G401 (cell line): ENCODE results near the gene KRIT1. TPM values are rescaled to one million over a fixed set of nuclear protein-coding genes. Genes with fewer than 3 reads are reported as not detected.
A peak's percentile ranks its signal among the peaks of the same experiment; 100 is the strongest.
"Not testable (repeated sequence)": the region's sequence is repeated elsewhere in the genome, so short reads cannot be mapped to it uniquely, and the experiment has no call there.

Experiments used
- DNase-seq: peaks from one replicate; pipeline ENCODE4 v3.0.0-alpha.2; 2015; ENCODE audit warnings: low spot score
- in situ Hi-C: cut with HindIII; loops from 2 replicates; pipeline ENCODE4 v1.10.0; 2016; ENCODE audit warnings: low sequenced_read_pairs, mixed read lengths
- total RNA-seq: library from RNA; depleted of rRNA; stranded (reverse); fragments of >200 nt; shearing (Covaris generic); gene quantifications from 2 replicates; pipeline ENCODE4 v1.2.3, GENCODE V29; 2014

Gene KRIT1
- total RNA-seq, 1 experiment from 2014 or later, result 39.7 TPM

DNA sequence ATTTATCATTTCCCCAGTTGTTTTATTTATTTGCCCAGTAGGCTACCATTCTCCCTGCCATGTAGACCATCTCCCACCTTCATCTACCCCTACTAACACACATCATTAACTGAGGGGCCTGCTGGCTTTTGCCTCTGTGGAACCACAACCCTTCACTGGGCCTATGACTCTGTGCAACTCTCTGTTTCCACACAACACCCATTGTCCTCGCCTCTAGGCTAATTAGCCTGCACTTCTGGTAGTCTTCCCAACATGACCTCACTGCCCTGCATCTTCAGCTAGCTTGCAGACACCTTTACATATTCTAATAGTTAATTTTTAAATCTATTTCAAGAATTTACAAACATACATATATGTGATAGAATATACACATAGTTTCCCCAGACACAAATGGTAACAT is 7.5 kb upstream of the KRIT1 start:
- no peak for DNase-seq
- in situ Hi-C loops, result no loop called here

DNA sequence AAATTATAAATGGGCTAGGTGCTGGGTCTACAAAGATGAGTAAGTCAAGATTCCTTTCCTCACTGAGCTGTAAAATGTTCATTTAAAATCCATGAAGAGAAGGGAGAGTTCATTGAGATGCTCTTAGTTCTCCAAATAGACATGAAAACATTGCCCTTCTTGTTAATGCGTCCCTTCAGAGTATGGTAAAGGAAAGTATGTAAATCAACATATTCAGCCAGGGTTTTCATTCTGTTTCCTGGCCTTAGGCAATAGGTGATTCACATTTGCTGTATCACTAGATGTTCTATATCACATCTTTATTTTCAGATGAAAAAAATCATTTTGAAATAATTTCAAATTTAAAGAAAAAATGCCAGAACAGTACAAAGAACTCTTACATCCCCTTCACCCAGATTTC is 5.5 kb upstream of the KRIT1 start:
- DNase-seq, result no peak
- in situ Hi-C loops, result no loop called here

DNA sequence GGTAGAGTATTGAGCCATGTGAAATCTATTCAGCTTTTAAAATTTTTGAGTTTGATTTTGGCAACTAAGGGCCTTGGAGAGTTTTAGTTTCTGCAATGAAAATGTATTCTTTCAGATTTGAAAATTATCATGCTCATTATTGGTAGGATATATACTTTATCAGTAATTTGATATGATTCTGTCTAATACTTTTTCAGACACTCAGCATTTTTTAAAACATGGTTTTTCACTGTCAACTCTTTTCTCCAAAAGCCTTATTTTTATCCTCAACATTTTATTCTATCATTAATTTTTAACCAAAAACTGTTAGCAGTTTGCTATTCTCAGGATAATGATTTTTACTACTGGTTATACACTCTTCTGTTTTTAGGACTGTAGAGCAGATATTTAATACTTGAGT is 4.9 kb upstream of the KRIT1 start:
- in situ Hi-C loops, result no loop called here
- no peak for DNase-seq

DNA sequence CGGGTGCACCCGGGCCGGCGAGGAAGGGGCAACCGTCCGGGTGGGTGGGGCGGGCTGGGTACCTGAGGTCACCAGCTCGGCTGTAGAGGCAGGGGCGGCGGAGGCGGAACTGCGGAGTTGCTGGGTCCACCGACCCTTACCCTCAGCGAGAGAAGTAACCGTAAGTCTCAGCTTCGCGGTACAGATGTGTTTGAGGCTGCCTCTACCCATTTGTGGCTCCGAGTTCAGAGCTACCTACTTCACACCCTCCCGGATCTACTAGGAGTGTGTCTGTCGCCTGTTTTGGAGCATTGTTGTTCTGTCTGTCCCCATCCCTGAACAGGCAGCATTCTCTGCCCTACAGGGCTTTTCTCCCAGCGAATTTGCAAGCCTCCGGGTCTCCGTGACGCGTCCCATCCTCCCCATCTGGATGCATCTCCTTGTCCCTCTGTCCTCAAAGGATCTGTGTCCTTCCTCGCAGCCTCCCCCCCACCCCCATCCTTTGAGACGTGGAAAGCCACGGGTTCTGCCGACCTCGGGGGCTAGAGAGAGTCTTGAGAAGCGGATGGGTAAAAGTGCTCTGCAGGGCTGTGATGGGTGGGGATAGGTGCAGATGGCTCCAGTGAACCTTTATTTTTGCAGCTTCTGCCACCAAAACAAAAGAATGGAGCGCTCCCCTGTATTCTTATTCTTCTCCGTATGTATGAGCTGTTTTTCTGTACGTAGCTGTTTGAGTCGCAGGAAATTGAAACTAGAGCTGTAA is 817 bp upstream of the KRIT1 start:
- peak; percentile 39 for DNase-seq
- in situ Hi-C loops, result no loop called here

DNA sequence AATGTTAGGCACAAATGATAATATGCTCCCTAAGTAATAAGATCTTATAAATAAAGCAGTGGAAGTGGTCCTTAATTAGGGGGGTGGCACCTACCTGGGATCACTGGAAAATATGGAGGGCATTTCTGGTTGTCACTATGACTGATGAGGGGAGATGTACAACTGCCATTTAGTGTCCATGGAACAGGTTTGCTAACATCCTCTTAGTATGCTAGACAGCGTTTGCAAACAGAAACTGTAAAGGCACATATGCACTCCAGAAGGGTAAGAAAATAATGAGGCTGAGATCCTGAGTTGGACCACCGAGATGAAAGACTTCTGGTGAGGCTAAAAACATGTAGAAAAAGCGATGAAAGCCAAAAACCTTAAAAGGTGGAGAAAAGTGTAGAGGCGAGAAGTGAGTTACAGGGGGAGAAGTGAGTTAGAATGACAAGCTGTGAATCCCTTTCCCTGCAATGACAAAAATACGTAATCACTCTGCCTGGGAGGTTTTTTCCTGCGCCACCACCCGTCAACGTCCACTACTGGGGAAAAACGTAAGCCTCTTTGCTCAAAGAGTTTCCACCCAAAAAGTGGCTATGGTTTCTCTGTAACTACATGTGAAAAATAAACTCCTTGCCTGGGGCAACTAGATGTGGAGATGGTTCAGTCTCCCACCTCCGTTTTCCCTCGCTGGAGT is 767 bp downstream of the KRIT1 start:
- in situ Hi-C loops, result no loop called here
- DNase-seq, result no peak

DNA sequence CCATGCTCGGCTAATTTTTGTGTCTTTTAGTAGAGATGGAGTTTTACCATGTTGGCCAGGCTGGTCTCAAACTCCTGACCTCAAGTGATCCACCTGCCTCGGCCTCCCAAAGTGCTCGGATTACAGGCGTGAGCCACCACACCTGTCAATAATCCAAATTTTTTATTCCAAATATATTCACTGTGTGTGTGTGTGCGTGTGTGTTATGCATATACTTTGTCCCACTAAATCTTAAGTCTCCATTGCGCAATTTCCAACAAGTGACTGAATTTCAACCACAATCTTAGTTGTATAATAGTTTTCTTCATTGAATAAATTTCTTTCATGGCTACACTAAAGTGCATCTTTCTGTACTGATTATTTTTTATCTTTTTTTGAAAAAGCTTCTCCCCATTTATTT is 2.7 kb downstream of the KRIT1 start:
- in situ Hi-C loops, result no loop called here
- no peak for DNase-seq

DNA sequence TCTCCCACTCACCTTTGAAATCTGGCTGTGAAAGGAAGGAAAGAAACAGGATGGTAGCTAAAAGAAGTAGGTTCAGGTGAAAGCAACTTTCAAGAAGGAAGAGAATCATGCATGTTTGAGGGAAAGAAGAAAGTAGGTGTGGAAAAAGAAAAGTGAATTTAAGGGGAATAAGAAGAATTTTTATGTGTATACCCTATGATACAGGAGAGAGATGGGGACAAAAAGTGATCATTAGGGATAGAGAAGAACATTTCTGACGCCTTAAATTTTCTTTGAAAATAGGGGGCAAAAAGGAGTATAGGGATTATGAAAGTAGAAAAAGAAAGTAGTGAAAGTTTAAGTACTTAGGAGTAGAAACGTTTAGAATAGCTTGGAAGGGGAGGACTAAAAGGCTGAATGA is 15.2 kb downstream of the KRIT1 start:
- in situ Hi-C loops, result no loop called here
- no peak for DNase-seq

DNA sequence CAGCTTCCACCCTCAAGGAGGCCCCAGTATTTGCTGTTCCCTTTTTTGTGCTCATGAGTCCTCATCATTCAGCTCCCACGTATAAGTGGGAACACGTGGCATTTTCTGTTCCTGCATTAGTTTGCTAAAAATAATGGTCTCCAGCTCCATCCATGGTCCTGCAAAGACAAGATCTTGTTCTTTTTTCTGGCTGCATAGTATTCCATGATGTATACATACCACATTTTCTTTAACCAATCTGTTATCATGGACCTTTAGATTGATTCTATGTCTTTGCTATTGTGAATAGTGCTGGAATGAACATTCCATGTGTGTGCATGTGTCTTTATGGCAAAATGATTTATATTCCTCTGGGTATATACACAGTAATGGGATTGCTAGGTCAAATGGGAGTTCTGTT is 17.0 kb downstream of the KRIT1 start:
- DNase-seq, result no peak
- in situ Hi-C loops, result no loop called here

DNA sequence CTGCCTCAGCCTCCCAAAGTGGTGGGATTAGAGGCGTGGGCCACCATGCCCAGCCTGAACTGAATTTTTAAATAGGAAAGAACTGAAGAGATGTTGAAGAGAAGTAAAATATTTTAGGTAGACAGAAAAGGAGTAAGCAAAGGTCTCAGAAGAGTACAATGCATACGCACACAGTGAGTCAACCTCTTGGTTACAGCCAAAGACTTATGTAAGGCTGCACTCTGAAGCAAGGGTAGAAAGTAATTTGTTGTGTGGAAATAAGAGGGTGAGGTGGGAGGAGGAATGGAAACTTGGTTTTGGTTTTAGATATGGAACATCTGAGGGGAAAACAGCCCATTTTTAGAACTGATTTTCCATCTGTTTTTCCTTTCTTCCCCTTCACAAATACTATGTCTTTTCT is 17.6 kb downstream of the KRIT1 start:
- in situ Hi-C loops, result no loop called here
- DNase-seq, result no peak

DNA sequence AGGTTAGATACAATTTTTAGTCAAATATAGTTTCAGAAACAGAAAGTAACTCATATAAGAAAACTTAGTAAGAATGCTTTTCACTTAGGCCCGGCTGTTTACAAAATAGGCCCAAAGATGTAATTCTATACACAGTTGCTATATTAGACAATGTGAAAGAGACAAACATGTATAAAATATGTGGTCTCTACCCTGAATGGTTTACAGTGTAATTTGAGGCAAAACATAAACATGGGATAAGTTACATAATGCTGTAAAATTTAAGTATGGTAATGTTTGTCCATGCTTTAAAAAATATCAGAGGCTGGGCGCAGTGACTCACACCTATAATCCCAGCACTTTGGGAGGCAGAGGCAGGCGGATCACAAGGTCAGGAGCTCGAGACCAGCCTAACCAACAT is 18.7 kb downstream of the KRIT1 start:
- DNase-seq, result no peak
- in situ Hi-C loops, result no loop called here

DNA sequence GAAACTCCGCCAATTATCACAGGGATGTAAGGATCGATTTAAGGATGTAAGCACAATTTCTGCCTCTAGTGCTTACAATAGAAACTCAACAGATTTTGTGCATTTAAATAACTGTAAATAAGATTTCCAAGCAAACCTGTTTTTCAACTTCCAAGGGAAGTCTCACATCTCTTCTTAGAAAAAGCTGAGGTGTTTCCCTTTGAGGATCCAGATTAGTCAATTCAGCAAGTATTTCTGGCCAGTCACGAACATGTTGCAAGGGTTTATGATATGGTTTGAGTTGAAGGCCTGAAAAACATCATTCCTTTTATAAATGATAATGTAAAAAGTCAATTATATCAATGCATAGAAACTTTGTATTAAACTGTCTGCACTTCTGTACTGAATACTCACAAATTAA is 23.9 kb downstream of the KRIT1 start:
- DNase-seq, result no peak
- in situ Hi-C loops, result no loop called here

DNA sequence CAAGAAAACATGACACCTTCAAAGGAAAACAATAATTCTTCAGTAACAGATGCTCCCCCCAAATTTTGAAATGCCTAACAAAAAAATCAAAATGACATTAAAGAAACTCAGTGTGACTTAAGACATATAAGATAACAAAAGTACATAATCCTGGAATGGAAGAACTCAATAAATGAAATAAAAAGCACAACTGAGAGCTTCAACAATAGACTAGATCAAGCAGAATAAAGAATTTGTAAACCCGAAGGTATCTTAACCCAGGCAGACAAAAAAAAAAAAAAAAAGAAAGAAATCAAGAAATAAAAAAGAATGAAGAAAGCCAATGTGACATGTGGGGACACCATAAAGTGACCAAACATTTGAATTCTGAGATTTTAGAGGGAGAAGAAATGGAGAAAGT is 39.0 kb downstream of the KRIT1 start:
- DNase-seq, result no peak
- in situ Hi-C loops, result no loop called here

DNA sequence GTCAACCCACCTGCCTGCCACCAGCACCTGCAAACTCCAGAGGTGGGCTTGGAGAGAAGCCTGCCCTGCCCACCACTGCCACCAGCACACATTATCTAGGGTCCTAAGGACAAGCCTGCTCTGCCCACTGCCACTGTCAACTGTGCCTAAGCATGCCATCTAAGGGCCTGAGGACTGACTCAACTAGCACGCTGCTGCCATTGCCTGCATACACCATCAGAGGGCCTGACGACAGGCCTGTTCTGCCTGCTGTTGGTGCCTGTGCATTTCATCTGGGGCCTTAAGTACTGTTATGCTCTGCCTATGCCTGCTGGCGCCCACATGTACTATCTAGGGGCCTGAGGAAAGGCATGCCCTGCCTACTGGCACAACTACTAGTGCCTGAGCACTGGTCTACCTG is 39.7 kb downstream of the KRIT1 start:
- in situ Hi-C loops, result no loop called here
- no peak for DNase-seq

DNA sequence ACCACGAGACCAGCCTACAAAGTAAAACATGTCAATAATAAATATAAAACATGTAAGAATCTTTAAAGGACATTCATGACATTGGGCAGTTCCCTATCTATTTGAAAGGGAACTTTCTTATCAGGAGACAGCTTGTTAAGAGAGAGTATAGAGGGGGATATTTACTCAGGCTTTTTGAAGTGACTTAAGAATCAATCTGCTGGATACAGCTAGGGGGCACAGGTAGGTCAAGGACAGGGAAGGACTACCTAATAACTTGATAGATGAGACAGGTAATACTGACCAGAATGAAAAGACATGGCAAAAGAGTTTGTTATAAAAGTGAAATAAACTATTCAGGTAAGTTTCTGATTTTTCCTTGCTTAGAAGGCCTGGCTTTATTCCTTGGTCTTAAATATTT is 44.9 kb downstream of the KRIT1 start:
- no peak for DNase-seq
- in situ Hi-C loops, result no loop called here

DNA sequence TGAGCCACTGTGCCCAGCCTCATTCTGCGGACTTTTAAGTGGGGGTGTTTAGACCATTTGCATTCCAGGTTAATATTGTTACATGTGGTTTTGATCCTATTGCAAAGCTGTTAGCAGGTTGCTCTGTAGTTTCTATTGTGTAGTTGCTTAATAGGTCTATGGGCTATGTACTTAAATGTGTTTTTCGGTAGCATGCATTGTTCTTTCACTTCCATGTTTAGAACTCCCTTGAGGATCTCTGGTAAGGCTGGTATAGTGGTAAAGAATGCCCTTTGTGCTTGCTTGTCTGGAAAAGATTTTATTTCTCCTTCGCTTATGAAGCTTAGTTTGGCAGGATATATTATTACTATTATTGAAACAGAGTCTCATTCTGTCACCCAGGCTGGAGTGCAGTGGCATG is 53.4 kb downstream of the KRIT1 start:
- DNase-seq, result no peak
- in situ Hi-C loops, result no loop called here

DNA sequence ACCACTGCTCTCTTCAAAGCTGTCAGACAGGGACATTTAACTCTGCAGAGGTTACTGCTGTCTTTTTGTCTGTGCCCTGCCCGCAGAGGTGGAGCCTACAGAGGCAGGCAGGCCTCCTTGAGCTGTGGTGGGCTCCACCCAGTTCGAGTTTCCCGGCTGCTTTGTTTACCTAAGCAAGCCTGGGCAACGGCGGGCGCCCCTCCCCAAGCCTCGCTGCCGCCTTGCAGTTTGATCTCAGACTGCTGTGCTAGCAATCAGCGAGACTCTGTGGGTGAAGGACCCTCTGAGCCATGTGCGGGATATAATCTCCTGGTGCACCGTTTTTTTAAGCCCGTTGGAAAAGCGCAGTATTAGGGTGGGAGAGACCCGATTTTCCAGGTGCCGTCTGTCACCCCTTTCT is 56.5 kb downstream of the KRIT1 start:
- DNase-seq, in situ Hi-C loops: not testable (repeated sequence)

DNA sequence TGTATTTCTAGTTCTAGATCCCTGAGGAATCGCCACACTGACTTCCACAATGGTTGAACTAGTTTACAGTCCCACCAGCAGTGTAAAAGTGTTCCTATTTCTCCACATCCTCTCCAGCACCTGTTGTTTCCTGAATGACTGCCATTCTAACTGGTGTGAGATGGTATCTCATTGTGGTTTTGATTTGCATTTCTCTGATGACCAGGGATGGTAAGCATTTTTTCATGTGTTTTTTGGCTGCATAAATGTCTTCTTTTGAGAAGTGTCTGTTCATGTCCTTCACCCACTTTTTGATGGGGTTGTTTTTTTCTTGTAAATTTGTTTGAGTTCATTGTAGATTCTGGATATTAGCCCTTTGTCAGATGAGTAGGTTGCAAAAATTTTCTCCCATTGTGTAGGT is 61.4 kb downstream of the KRIT1 start:
- in situ Hi-C loops, DNase-seq: not testable (repeated sequence)

DNA sequence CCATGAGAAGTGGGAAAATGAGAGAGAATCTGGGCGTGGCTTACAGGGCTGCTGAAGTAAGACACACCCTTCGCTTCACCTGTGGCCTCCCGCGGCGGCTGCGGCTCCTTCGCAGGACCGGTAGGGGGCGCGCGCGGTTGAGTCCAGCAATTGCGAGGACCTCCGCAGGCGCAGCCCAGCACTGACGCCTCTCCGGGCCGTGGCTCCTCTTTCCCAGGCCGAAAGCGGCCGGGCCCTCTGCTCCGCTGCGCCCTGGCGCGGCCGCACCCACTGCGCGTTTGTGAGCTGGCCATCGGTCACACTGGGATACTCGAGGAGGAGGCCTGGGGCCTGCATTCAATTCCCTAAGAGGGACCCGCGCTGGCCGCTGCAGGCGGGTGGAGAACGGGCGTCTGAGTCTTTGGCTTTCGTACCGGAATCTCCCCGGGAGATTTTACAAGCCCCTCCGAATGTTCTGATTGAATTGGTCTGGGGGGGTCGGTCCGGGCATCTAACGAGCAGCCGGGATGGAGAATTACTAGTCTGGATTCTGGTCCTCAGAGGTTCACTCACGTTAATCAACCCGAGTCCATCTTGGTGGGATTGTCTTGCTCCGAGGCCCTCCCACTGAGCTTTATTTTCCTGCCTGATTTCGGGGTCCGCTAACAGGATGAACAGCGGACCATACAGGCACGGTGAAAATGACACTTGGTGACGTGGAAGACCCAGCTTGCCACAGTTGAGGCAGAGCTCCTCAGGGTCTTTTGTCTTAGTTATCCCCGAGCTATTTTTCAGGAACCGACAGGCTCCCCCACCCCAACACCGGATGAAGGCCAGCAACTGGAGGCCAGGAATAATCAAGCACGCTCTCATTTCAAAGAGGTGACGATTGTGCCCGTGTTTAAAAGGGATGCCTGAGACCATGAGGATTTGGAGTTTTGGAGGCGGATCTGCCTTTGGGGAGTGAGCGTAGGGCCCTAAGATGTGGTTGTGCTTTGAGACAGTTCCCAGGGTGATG is 66.5 kb downstream of the KRIT1 start, which contains the start of gene LRRD1:
Gene LRRD1 (minus strand): TSS at position 215 of the 997 bp plus-strand sequence. CDS start 13,940 bp downstream, outside the sequence.
- in situ Hi-C loops, result no loop called here
- DNase-seq, result peak; percentile 87

DNA sequence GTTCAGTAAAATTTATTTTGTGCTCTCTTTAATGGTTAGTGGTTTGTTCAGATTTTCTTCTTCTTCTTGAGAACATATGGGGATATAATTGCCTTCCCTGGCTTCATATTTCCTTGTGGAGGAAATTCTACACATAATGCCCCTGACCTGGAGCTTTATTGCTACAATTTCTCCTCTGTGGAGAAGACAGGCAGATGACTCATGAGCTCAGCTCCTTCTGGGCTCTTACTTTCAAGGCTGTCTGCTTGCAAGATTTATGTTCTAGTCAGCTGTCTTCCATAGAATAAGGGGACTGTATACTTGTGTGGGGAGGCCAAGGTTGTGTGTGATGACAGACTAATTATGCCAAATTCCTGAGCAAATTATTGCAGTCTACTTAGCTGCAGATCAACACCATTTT is 68.4 kb downstream of the KRIT1 start:
- no peak for DNase-seq
- in situ Hi-C loops, result no loop called here

DNA sequence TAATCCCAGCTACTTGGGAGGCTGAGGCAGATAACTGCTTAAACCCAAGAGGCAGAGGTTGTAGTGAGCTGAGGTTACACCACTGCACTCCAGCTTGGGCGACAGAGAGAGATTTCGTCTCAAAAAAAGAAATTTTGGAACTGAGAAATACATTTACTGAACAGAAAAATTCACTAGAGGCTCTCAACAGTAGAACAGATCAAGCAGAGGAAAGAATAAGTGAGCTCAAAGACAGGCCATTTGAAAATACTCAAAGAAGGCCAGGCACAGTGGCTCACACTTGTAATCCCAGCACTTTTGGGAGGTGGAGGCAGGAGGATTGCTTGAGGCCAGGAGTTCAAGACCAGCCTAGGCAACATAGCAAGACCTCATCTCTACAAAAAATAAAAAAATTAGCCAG is 76.2 kb downstream of the KRIT1 start:
- in situ Hi-C loops, DNase-seq: not testable (repeated sequence)
